ENCODE measurements around the gene FAM204A. TPM values are rescaled to one million over a fixed set of nuclear protein-coding genes. Genes with fewer than 3 reads are reported as not detected.

Gene FAM204A
- total and polyA plus RNA-seq, 10 of the 15 experiments (the other 5 are each of a cell fraction or from before 2014, with no cell fraction given): 24.5 to 96.0 (median 67.6) TPM

DNA sequence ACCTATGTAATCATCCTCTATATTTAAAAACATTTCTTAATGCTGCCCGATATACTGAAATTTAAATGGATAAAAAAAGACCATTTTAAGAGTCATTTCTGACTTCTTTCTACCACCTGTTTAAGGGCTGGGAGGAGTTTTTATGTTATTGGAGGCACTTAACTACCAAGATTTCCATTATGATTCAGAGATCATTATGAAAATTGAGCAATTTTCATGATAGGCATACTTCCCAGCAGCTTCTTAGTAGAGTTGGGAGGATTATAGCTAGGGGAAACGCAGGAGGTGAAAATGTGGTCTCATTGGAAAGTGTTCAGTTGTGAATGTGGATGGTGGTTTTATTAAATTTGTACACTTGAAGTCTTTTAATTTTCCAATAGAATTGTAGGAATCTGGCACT, 28.4 kb upstream of the FAM204A start:
- no peaks in the 10 kb centered on the region; a peak in 1 of 4 replicates for H3K27me3 ChIP-seq (replicated peaks in 1 of 2; ENCODE audit: control insufficient read depth in 2 of 2, insufficient read depth in 2 of 2, low read length in 1 of 2)
- ChIA-PET RAD21 (ENCODE audit: unreplicated experiment) (no interaction called here), SMC1A (ENCODE audit: uncharacterized antibody, unreplicated experiment) (no interaction called here), CTCF (interaction anchor here (1.1 kb wide), 1 partner anchor 12 kb away, joined by 6 read pairs; no protein-coding TSS in a partner anchor), POLR2A (no interaction called here)
- BruUV-seq (replicated peaks): no TSS peak
- no peak overlapping the region for H3K4me2 ChIP-seq (ENCODE audit: control insufficient read depth, insufficient read depth)
- H2AFZ ChIP-seq (ENCODE audit: control insufficient read depth, low read depth, low read length): no peak overlapping the region
- no peak overlapping the region for H3K27ac ChIP-seq (ENCODE audit: control insufficient read depth, insufficient read depth)
- in situ Hi-C loops (cut with MboI) (no loop called here), intact Hi-C loops (cut with micrococcal nuclease; ENCODE audit: unreplicated experiment) (no loop called here)
- peaks cover 2% of the 10 kb centered on the region; the same call in 1 of the 3 replicates for H3K9me3 ChIP-seq (replicated peaks; ENCODE audit: control insufficient read depth, insufficient read depth, low read length)
- no peaks in the 10 kb centered on the region for H3K79me2 ChIP-seq (ENCODE audit: control insufficient read depth, insufficient read depth, low read length)
- no peaks in the 10 kb centered on the region for H3K36me3 ChIP-seq (ENCODE audit: control insufficient read depth in 2 of 2, insufficient read depth in 2 of 2, low read length in 1 of 2)
- no peaks in the 10 kb centered on the region for H4K20me1 ChIP-seq (ENCODE audit: control insufficient read depth, insufficient read depth)
- FAIRE-seq: no peak
- no peak for ATAC-seq
- H3K4me3 ChIP-seq: no peak overlapping the region
- no peak overlapping the region for H3K9ac ChIP-seq (ENCODE audit: control insufficient read depth, insufficient read depth, low read length)
- WGBS (ENCODE audit: insufficient coverage, insufficient replicate concordance, low lambda C conversion rate, missing lambda C conversion rate): 3% methylated on average over 2 of the region's 2 CpGs
- H3K4me1 ChIP-seq (ENCODE audit: control insufficient read depth, insufficient read depth, low read length): no peaks in the 10 kb centered on the region
- no peak for DNase-seq (ENCODE audit: low read depth, low spot score)
- no peak for TF ChIP-seq SPI1 (IDR thresholded peaks at IDR 0.05; ENCODE audit: borderline replicate concordance, insufficient read depth, low read depth, low read length)
- TF ChIP-seq YY1 (IDR thresholded peaks at IDR 0.05; ENCODE audit: low read depth, low read length): no peak
- no peak for TF ChIP-seq STAT3 (IDR thresholded peaks at IDR 0.05; ENCODE audit: low read depth, low read length)
- no peak for TF ChIP-seq ZZZ3 (IDR thresholded peaks at IDR 0.05; ENCODE audit: control insufficient read depth, insufficient read length, low read depth)
- TF ChIP-seq JUND (IDR thresholded peaks at IDR 0.05; ENCODE audit: low read depth, low read length): no peak
- TF ChIP-seq YBX1 (IDR thresholded peaks at IDR 0.05): no peak
- no peak for TF ChIP-seq GATAD2B (conservative IDR thresholded peaks at IDR 0.05; ENCODE audit: low read depth)
- TF ChIP-seq WRNIP1 (IDR thresholded peaks at IDR 0.05; ENCODE audit: borderline replicate concordance, low read depth, low read length): no peak
- TF ChIP-seq, protein P1, sequence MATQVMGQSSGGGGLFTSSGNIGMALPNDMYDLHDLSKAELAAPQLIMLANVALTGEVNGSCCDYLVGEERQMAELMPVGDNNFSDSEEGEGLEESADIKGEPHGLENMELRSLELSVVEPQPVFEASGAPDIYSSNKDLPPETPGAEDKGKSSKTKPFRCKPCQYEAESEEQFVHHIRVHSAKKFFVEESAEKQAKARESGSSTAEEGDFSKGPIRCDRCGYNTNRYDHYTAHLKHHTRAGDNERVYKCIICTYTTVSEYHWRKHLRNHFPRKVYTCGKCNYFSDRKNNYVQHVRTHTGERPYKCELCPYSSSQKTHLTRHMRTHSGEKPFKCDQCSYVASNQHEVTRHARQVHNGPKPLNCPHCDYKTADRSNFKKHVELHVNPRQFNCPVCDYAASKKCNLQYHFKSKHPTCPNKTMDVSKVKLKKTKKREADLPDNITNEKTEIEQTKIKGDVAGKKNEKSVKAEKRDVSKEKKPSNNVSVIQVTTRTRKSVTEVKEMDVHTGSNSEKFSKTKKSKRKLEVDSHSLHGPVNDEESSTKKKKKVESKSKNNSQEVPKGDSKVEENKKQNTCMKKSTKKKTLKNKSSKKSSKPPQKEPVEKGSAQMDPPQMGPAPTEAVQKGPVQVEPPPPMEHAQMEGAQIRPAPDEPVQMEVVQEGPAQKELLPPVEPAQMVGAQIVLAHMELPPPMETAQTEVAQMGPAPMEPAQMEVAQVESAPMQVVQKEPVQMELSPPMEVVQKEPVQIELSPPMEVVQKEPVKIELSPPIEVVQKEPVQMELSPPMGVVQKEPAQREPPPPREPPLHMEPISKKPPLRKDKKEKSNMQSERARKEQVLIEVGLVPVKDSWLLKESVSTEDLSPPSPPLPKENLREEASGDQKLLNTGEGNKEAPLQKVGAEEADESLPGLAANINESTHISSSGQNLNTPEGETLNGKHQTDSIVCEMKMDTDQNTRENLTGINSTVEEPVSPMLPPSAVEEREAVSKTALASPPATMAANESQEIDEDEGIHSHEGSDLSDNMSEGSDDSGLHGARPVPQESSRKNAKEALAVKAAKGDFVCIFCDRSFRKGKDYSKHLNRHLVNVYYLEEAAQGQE (IDR thresholded peaks at IDR 0.05; ENCODE audit: low read depth, low read length): no peak
- TF ChIP-seq, protein P2, sequence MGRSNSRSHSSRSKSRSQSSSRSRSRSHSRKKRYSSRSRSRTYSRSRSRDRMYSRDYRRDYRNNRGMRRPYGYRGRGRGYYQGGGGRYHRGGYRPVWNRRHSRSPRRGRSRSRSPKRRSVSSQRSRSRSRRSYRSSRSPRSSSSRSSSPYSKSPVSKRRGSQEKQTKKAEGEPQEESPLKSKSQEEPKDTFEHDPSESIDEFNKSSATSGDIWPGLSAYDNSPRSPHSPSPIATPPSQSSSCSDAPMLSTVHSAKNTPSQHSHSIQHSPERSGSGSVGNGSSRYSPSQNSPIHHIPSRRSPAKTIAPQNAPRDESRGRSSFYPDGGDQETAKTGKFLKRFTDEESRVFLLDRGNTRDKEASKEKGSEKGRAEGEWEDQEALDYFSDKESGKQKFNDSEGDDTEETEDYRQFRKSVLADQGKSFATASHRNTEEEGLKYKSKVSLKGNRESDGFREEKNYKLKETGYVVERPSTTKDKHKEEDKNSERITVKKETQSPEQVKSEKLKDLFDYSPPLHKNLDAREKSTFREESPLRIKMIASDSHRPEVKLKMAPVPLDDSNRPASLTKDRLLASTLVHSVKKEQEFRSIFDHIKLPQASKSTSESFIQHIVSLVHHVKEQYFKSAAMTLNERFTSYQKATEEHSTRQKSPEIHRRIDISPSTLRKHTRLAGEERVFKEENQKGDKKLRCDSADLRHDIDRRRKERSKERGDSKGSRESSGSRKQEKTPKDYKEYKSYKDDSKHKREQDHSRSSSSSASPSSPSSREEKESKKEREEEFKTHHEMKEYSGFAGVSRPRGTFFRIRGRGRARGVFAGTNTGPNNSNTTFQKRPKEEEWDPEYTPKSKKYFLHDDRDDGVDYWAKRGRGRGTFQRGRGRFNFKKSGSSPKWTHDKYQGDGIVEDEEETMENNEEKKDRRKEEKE (IDR thresholded peaks at IDR 0.05): no peak
- TF ChIP-seq RCOR1 (conservative IDR thresholded peaks at IDR 0.05; ENCODE audit: low read depth, low read length): no peak
- TF ChIP-seq, protein P3, sequence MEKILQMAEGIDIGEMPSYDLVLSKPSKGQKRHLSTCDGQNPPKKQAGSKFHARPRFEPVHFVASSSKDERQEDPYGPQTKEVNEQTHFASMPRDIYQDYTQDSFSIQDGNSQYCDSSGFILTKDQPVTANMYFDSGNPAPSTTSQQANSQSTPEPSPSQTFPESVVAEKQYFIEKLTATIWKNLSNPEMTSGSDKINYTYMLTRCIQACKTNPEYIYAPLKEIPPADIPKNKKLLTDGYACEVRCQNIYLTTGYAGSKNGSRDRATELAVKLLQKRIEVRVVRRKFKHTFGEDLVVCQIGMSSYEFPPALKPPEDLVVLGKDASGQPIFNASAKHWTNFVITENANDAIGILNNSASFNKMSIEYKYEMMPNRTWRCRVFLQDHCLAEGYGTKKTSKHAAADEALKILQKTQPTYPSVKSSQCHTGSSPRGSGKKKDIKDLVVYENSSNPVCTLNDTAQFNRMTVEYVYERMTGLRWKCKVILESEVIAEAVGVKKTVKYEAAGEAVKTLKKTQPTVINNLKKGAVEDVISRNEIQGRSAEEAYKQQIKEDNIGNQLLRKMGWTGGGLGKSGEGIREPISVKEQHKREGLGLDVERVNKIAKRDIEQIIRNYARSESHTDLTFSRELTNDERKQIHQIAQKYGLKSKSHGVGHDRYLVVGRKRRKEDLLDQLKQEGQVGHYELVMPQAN (conservative IDR thresholded peaks at IDR 0.05): no peak
- TF ChIP-seq TAF1 (IDR thresholded peaks at IDR 0.05; ENCODE audit: borderline replicate concordance, low read depth, low read length): no peak
- no peak for TF ChIP-seq SUZ12 (IDR thresholded peaks at IDR 0.05; ENCODE audit: unreplicated experiment)
- TF ChIP-seq SRF (IDR thresholded peaks at IDR 0.05; ENCODE audit: low read depth in 2 of 2, low read length in 2 of 2): no peak
- no peak for TF ChIP-seq FOXM1 (IDR thresholded peaks at IDR 0.05; ENCODE audit: low read depth, low read length)
